Panc1 (cell line): ENCODE measurements around the gene TRIO. TPM values are rescaled to one million over a fixed set of nuclear protein-coding genes. Genes with fewer than 3 reads are reported as not detected.

ENCODE experiments used
- ATAC-seq: fragments of 200-7000 bp; cut with Tn5 transposase; 2 replicates; pipeline ENCODE4 v1.9.1; 2020; ENCODE audit warnings: mild to moderate bottlenecking, moderate library complexity
- BruUV-seq: library from RNA; stranded (reverse); fragments of 400-500 nt; replicated peaks from 2 replicates; lab custom pipeline; 2021; lab: Mats Ljungman, UMichigan
- CTCF ChIA-PET: fragments of 300-600 bp; sonication (Branson Sonifier 250); formaldehyde crosslinking; loops from one replicate; lab custom pipeline; 2022; ENCODE audit warnings: antibody characterized with exemption; lab: Charles Lee
- POLR2A ChIA-PET: fragments of 300-600 bp; sonication (Branson Sonifier 250); formaldehyde crosslinking; loops from one replicate; lab custom pipeline; 2022; ENCODE audit warnings: antibody characterized with exemption; lab: Charles Lee
- DNase-seq: peaks from one replicate; pipeline ENCODE4 v3.0.0-alpha.2; 2010; ENCODE audit warnings: low read depth, low spot score
- H3K27ac ChIP-seq: 2 replicates; pipeline ENCODE4 v1.5.1; 2011; ENCODE audit warnings: mild to moderate bottlenecking, low read length, inconsistent platforms
- H3K27me3 ChIP-seq: fragments of 200-500 bp; sonication (Bioruptor generic); 2 replicates; pipeline ENCODE4 v1.6.0; 2014; ENCODE audit warnings: low read length, inconsistent platforms; ENCODE audit not compliant: control insufficient read depth, insufficient read depth
- H3K36me3 ChIP-seq: fragments of 200-500 bp; sonication (Bioruptor generic); 2 replicates; pipeline ENCODE4 v1.5.1; 2014; ENCODE audit warnings: inconsistent platforms, mild to moderate bottlenecking, low read length, moderate library complexity; ENCODE audit not compliant: control insufficient read depth, insufficient read depth
- H3K4me1 ChIP-seq: 2 replicates; pipeline ENCODE4 v1.5.1; 2011; ENCODE audit warnings: inconsistent platforms, mild to moderate bottlenecking, low read length, moderate library complexity; ENCODE audit not compliant: control insufficient read depth, insufficient read depth
- H3K4me3 ChIP-seq, 2 experiments: 2 replicates each; pipeline ENCODE4 v1.5.1; 2011 to 2012; ENCODE audit warnings: low read depth in 2 of 2, low read length in 2 of 2, mild to moderate bottlenecking in 2 of 2, inconsistent platforms in 1 of 2, moderate library complexity in 1 of 2
- H3K9me3 ChIP-seq: fragments of 200-500 bp; sonication (Bioruptor generic); 2 replicates; pipeline ENCODE4 v1.5.1; 2014; ENCODE audit warnings: low read depth, mild to moderate bottlenecking, inconsistent platforms, low read length, moderate library complexity; ENCODE audit not compliant: control insufficient read depth, insufficient read depth
- POLR2AphosphoS5 ChIP-seq: IDR thresholded peaks from 2 replicates; pipeline ENCODE4 v1.6.1; 2012; ENCODE audit warnings: mild to moderate bottlenecking, low read depth, low read length, moderate library complexity
- REST ChIP-seq, 2 experiments: IDR thresholded peaks; 2 replicates each; pipeline ENCODE4 v1.6.1; 2011 to 2012; ENCODE audit warnings: low read depth in 2 of 2, control low read depth in 1 of 2, low read length in 1 of 2, mild to moderate bottlenecking in 1 of 2, moderate library complexity in 1 of 2; ENCODE audit not compliant: insufficient read depth in 1 of 2
- SIN3A ChIP-seq: IDR thresholded peaks from 2 replicates; pipeline ENCODE4 v1.6.1; 2012; ENCODE audit warnings: low read depth, mild to moderate bottlenecking, low read length, moderate library complexity, borderline replicate concordance; ENCODE audit not compliant: insufficient read depth
- TCF7L2 ChIP-seq: IDR thresholded peaks from 2 replicates; pipeline ENCODE4 v1.6.1; 2011; ENCODE audit warnings: mild to moderate bottlenecking, low read depth, low read length, inconsistent platforms
- in situ Hi-C: cut with HindIII; loops from 2 replicates; pipeline ENCODE4 v1.10.0; 2016; ENCODE audit warnings: low sequenced_read_pairs, low pct_unique_long_range_greater_than_20kb
- intact Hi-C: fragments of 100-400 bp; cut with micrococcal nuclease; formaldehyde crosslinking; loops from one replicate; pipeline ENCODE4 v1.10.0; 2022; ENCODE audit not compliant: unreplicated experiment
- total RNA-seq: library from RNA; stranded (reverse); gene quantifications from one replicate; pipeline ENCODE4 v1.2.1, GENCODE V29; 2021; ENCODE audit not compliant: unreplicated experiment
- TF ChIP-seq, protein P1 (sequence below): fragments of 450-650 bp; IDR thresholded peaks from 2 replicates; pipeline ENCODE4 v1.5.1; 2017; ENCODE audit warnings: mild to moderate bottlenecking

Gene TRIO
- total RNA-seq, 1 experiment from 2014 or later, result 349 TPM

DNA sequence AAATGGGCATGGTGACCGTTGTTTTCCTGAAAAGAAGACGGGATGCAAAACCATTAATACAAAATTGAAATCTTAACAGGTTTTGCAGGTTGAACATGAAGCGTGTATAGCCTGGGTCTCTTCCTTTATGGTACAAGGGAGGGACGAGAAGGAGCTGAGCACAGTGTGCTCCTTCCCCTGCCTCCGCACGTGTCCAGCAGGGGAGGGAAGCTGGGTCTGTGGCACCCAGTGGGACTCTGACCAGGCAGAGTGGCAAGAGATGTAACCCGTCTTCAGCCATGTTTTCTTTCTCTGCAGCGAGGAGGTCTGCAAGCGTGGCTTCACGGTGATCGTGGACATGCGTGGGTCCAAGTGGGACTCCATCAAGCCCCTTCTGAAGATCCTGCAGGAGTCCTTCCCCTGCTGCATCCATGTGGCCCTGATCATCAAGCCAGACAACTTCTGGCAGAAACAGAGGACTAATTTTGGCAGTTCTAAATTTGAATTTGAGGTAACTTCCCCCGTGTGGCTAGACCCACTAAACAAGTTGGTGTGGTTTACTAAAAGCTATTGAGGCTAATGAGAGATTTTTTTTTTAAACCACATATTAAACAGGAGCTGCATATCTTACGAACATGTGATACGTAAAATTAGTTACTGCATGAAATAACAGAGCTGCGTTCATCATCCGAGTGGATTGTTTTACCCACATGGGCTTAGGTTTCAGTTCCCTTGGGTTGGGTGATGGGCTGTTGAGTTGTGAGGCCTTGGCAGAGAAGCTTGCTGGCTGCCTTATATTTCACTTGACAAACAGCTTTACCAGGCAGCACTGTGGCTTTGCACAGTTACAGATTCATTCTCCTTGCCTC is 143.7 kb downstream of the TRIO start:
- POLR2A ChIA-PET, result no interaction called here
- in situ Hi-C loops (no loop called here), intact Hi-C loops (no loop called here)
- Histone ChIP-seq H3K9me3 (no peaks in the 10 kb centered on the region), H3K4me3 (no peak overlapping the region), H3K36me3 (peaks cover 49% of the 10 kb centered on the region), H3K4me1 (peaks cover 31% of the 10 kb centered on the region), H3K27me3 (no peaks in the 10 kb centered on the region), H3K27ac (no peak overlapping the region)
- no peak for DNase-seq
- ATAC-seq, result no peak
- no TSS peak for BruUV-seq
- TF ChIP-seq TCF7L2, result no peak
- TF ChIP-seq, protein P1, sequence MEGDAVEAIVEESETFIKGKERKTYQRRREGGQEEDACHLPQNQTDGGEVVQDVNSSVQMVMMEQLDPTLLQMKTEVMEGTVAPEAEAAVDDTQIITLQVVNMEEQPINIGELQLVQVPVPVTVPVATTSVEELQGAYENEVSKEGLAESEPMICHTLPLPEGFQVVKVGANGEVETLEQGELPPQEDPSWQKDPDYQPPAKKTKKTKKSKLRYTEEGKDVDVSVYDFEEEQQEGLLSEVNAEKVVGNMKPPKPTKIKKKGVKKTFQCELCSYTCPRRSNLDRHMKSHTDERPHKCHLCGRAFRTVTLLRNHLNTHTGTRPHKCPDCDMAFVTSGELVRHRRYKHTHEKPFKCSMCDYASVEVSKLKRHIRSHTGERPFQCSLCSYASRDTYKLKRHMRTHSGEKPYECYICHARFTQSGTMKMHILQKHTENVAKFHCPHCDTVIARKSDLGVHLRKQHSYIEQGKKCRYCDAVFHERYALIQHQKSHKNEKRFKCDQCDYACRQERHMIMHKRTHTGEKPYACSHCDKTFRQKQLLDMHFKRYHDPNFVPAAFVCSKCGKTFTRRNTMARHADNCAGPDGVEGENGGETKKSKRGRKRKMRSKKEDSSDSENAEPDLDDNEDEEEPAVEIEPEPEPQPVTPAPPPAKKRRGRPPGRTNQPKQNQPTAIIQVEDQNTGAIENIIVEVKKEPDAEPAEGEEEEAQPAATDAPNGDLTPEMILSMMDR, result no peak
- CTCF ChIA-PET, result interaction anchor here (0.5 kb wide), 1 partner anchor 83 kb away, joined by 3 read pairs; no protein-coding TSS in a partner anchor

DNA sequence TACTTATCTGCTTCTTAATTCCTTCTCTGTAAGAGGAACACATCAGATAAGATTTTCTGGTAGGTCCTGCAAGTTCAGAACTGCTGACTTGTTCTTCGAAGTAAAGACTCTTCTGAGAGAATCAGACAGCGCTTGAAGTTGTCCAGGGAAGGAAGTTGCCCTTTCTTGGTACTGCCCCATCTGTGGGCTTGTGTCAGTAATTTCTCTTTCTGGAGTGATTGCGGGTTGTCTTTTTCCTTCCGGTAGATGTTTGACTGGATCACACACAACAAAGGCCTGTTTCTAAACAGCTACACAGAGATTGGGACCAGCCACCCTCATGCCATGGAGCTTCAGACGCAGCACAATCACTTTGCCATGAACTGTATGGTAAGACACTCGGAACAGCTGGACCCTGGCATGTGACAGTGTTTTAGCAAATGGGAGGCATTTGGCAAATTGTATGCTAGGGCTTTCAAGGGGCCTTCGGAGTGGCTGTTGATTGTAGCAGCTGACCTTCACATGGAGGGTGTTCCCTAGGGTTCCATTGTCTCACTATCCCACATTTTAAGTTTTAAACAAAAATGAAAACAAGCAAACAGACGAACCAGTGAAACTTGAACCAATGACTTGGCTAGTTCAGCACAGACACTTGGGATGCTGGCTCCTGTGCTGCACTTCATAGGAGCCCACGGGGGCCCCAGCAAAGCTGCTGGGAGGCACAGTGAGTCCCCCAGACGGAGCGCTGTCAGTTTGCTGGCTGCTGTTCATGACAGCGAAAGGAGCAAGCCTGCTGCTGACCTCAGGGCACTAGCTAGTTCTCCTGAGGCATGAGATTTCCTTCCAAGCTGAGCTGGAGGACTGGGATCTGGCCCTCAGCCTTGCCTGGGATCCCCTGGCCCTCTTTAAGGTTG is 149.9 kb downstream of the TRIO start:
- ATAC-seq, result 0 out of 2 replicates have a peak, but pooled peaks have one; percentile 44
- ChIA-PET POLR2A (no interaction called here), CTCF (no interaction called here)
- no peak overlapping the region for H3K4me3 ChIP-seq
- no TSS peak for BruUV-seq
- H3K36me3 ChIP-seq, result peaks cover 47% of the 10 kb centered on the region
- H3K4me1 ChIP-seq, result no peaks in the 10 kb centered on the region; the same call in 1 of the 2 replicates
- H3K9me3 ChIP-seq, result no peaks in the 10 kb centered on the region
- H3K27ac ChIP-seq, result peak overlapping the region; percentile 5; the same call in 1 of the 2 replicates
- TF ChIP-seq SIN3A, result no peak
- TF ChIP-seq TCF7L2, result no peak
- TF ChIP-seq, protein P1, result no peak
- no peak for TF ChIP-seq REST (IDR thresholded peaks at IDR 0.05; ENCODE audit: insufficient read depth in 1 of 2, low read depth in 2 of 2, low read length in 1 of 2)
- TF ChIP-seq POLR2AphosphoS5, result no peak
- intact Hi-C loops (no loop called here), in situ Hi-C loops (loop anchor here (5.0 kb wide), 1 partner anchor 36 kb away; no protein-coding TSS in a partner anchor)
- H3K27me3 ChIP-seq, result no peaks in the 10 kb centered on the region
- no peak for DNase-seq
